Left lung (tissue), 10 donors: ENCODE measurements around the gene PITX1. TPM values are rescaled to one million over a fixed set of nuclear protein-coding genes. Genes with fewer than 3 reads are reported as not detected.

Experiments
- ATAC-seq: fragments of 200-7000 bp; cut with Tn5 transposase; one replicate; pipeline ENCODE4 v1.9.1; 2020; ENCODE audit warnings: moderate library complexity
- DNase-seq, 4 donors: peaks; one replicate each; pipeline ENCODE4 v3.0.0-alpha.2; 2013 to 2020
- H3K27ac ChIP-seq, 2 donors: fragments of 200-600 bp; sonication (generic) in 1 of 2; one replicate each; pipeline versions ENCODE4 v1.5.0 to v1.8.0; 2020 to 2021
- H3K27me3 ChIP-seq, 2 donors: fragments of 200-600 bp; sonication (generic) in 1 of 2; one replicate each; pipeline versions ENCODE4 v1.5.0 to v1.8.0; 2020 to 2021
- H3K36me3 ChIP-seq, 2 donors: fragments of 200-600 bp; sonication (generic) in 1 of 2; one replicate each; pipeline versions ENCODE4 v1.5.0 to v1.8.0; 2020 to 2021
- H3K4me1 ChIP-seq, 2 donors: fragments of 200-600 bp; one replicate each; pipeline ENCODE4 v1.8.0; 2021
- H3K4me3 ChIP-seq, 2 donors: fragments of 200-600 bp; sonication (generic) in 1 of 2; one replicate each; pipeline versions ENCODE4 v1.5.0 to v1.8.0; 2020 to 2021; ENCODE audit warnings: mild to moderate bottlenecking in 1 of 2
- H3K9me3 ChIP-seq, 2 donors: fragments of 200-600 bp; sonication (generic) in 1 of 2; one replicate each; pipeline versions ENCODE4 v1.5.0 to v1.8.0; 2020 to 2021
- intact Hi-C, 2 donors: fragments of 100-400 bp; cut with DNase I; formaldehyde crosslinking; loops; one replicate each; pipeline versions ENCODE4 v1.11.2 to v1.14.2; 2022
- polyA plus RNA-seq, 6 donors: library from polyadenylated mRNA; unstranded; fragments of 120-200 nt; gene quantifications; one replicate each; pipeline ENCODE4 v1.2.1, GENCODE V29; 2013; ENCODE audit not compliant: insufficient read length in 6 of 6
- total RNA-seq, 2 donors: library from RNA; stranded (reverse); fragmentation: NEBNext Ultra II Directional; extraction: Animal tissue kit (Norgen Biotek cat#: 25700); gene quantifications; one replicate each; pipeline ENCODE4 v1.2.1, GENCODE V29; 2021
- TF ChIP-seq, protein P1 (sequence below), 2 donors: fragments of 200-600 bp; sonication (generic) in 1 of 2; IDR thresholded peaks; one replicate each; pipeline versions ENCODE4 v1.5.0 to v1.8.0; 2021; ENCODE audit warnings: antibody characterized with exemption in 2 of 2
- donor health status: DM: no; HTN: yes; CAD: no.
- donor health status: DM: no; HTN: no; CAD: no.

Gene PITX1
- total and polyA plus RNA-seq, 8 donors: 0.17 to 0.68 (median 0.32) TPM; not detected in 1

DNA sequence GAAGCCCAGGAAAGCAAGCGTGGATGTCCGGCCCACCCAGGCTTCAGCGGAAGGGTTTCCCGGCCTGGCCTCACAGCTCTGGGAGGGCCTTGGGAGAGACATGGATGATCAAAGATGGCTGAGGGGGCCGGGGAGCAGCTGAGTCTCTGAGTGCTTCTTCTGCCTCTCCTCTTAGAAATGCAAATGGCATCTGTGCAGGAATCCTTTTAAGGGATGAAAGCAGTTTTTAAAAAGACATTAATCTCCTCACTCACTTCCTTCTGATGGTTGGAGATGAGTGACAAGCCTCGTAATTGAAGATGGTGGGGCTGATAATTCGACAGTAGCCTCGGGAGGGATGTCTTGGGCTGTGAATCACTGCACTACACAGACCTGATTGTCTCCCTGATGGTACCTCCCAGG is 24.3 kb upstream of the PITX1 start:
- no peak overlapping the region for H3K27ac ChIP-seq
- TF ChIP-seq, protein P1, sequence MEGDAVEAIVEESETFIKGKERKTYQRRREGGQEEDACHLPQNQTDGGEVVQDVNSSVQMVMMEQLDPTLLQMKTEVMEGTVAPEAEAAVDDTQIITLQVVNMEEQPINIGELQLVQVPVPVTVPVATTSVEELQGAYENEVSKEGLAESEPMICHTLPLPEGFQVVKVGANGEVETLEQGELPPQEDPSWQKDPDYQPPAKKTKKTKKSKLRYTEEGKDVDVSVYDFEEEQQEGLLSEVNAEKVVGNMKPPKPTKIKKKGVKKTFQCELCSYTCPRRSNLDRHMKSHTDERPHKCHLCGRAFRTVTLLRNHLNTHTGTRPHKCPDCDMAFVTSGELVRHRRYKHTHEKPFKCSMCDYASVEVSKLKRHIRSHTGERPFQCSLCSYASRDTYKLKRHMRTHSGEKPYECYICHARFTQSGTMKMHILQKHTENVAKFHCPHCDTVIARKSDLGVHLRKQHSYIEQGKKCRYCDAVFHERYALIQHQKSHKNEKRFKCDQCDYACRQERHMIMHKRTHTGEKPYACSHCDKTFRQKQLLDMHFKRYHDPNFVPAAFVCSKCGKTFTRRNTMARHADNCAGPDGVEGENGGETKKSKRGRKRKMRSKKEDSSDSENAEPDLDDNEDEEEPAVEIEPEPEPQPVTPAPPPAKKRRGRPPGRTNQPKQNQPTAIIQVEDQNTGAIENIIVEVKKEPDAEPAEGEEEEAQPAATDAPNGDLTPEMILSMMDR (IDR thresholded peaks at IDR 0.05): no peak
- intact Hi-C loops: no loop called here
- H3K27me3 ChIP-seq: peaks cover 0 to 59% of the 10 kb centered on the region in 2 donors
- no peak for ATAC-seq
- no peaks in the 10 kb centered on the region for H3K36me3 ChIP-seq
- no peak overlapping the region for H3K4me3 ChIP-seq
- H3K9me3 ChIP-seq: no peaks in the 10 kb centered on the region
- no peaks in the 10 kb centered on the region for H3K4me1 ChIP-seq
- DNase-seq: no peak

DNA sequence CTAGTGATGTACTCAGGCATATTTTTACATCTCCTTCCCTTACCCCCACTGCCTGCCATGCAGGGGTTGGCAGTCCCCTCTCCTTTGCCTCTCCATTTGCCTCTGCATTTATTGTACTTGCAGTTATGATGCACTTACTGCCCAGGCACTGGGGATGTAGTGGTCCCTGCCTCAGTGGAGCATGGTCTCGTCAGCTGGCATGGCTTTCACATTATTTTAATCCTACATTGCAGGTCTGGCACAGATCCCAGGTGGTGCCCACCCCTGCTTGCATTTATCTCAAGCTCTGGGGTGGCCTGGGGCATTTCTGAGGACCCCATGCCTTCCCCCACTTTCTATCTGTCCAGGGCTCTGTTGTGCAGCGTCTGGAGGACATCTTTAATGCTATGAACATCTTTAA is 23.2 kb upstream of the PITX1 start:
- ATAC-seq (no peak), DNase-seq (no peak)
- Histone ChIP-seq H3K4me3 (no peak overlapping the region), H3K9me3 (no peaks in the 10 kb centered on the region), H3K36me3 (no peaks in the 10 kb centered on the region), H3K4me1 (no peaks in the 10 kb centered on the region), H3K27ac (no peak overlapping the region), H3K27me3 (peaks cover under 1 to 65% of the 10 kb centered on the region in 2 donors)
- TF ChIP-seq, protein P1 (IDR thresholded peaks at IDR 0.05): no peak
- intact Hi-C loops: no loop called here

DNA sequence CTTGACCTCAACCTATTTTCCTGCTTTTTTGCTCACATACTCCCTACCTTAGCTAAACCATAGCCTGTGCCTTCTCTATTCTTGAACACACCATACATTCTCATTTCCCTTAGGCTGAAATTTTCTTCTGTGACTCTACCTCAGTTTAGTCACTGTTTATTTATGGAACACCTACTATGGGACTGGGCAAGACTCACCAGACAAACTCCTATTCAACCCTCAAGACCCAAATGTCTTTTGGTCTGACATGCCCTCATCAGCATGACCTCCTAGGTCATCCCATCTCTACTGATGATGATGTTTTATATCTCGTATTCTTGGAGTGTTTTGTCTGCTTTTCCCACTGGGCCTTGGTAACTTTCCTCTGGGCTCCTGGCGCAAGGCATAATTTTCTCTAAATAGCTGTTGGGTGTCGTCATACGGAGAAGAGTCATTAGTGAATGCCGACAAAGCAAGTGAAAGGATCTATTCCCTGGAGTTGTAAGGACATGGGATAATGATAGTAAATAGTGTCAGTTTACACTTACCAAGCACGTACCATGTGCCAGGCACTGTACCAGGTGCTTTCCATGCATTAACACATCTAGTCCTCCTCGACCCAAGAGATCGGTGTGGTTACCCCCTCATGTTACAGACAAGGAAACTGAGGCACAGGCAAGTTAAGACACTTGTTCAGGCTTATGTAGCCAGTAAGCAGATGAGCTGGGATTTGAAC is 22.4 kb upstream of the PITX1 start:
- TF ChIP-seq, protein P1 (IDR thresholded peaks at IDR 0.05): no peak
- no peak overlapping the region for H3K4me3 ChIP-seq
- no peaks in the 10 kb centered on the region for H3K36me3 ChIP-seq
- H3K27me3 ChIP-seq: peaks cover 6 to 71% of the 10 kb centered on the region in 2 donors
- H3K9me3 ChIP-seq: no peaks in the 10 kb centered on the region
- ATAC-seq (no peak), DNase-seq (no peak)
- intact Hi-C loops: no loop called here
- H3K4me1 ChIP-seq: no peaks in the 10 kb centered on the region
- no peak overlapping the region for H3K27ac ChIP-seq

DNA sequence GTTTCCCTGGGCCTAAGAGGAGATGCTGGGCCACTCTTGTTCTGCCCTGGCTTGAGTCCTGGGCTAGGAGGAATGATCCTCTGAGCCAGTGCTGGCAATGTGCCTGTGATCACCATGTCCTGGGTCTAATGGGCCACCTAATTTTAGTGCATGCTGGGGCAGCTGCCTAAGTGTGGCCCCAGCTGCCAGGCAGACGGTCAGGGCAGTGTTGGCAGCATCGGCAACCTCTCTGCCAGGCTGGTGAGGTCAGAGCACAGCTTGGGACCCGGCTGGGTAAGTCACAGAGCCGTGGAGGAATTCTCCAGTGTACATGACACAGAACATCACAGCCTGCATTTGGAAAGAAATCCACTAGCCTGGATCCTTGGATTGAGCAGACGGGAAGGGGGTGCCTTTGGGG is 21.4 kb upstream of the PITX1 start:
- no peaks in the 10 kb centered on the region for H3K4me1 ChIP-seq
- no peaks in the 10 kb centered on the region for H3K9me3 ChIP-seq
- H3K27me3 ChIP-seq: peaks cover 16 to 82% of the 10 kb centered on the region in 2 donors
- H3K36me3 ChIP-seq: no peaks in the 10 kb centered on the region
- no peak overlapping the region for H3K27ac ChIP-seq
- ATAC-seq (no peak), DNase-seq (peak in 1 of 4 donors; percentile 20)
- H3K4me3 ChIP-seq: no peak overlapping the region
- intact Hi-C loops: no loop called here
- TF ChIP-seq, protein P1 (IDR thresholded peaks at IDR 0.05): no peak

DNA sequence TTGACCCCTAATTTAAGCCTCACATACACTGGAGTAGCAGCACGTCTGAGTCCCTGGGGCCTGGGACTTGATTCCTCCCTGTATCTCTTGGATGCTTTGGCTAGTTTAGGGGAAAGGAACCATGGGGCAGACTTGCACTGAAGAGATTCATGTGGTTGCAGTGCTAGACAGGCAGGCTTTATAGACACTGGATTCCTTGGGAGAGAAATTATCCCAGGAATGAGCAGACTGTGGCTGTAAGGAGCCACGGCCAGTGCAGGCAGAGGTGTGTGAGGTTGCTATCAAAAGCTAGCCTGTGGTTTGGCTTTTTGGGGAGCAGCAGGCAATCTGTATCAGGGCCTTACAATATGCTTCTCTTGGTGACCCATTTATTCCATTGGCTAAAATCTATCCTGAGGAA is 20.5 kb upstream of the PITX1 start:
- no peaks in the 10 kb centered on the region for H3K4me1 ChIP-seq
- H3K9me3 ChIP-seq: no peaks in the 10 kb centered on the region
- H3K27ac ChIP-seq: no peak overlapping the region
- H3K36me3 ChIP-seq: no peaks in the 10 kb centered on the region
- DNase-seq (no peak), ATAC-seq (no peak)
- intact Hi-C loops: no loop called here
- H3K4me3 ChIP-seq: no peak overlapping the region
- peaks cover 23 to 90% of the 10 kb centered on the region in 2 donors for H3K27me3 ChIP-seq
- TF ChIP-seq, protein P1 (IDR thresholded peaks at IDR 0.05): no peak
